ENCODE measurements around the gene ZNF516. TPM values are rescaled to one million over a fixed set of nuclear protein-coding genes. Genes with fewer than 3 reads are reported as not detected.

The ZNF516 gene
- total RNA-seq, 1 experiment from 2014 or later: 25.5 TPM

DNA sequence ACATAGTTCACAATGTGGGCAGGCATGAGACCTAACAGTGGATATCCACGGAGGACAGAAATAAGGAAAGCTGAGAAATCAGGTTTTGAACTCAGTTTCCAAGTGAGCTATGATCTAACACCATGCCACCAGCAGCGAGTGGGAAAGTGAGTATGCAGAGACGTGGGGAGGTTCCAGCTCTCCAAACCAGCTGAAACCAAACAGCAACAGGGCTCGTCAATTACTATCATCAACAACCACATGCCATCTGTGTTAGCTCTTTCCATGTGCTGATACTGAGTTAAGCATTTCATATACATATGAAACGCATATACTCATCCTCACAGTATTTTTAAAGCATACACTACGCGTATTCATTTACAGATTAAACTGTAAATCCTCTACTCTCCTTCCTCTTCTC, 172.4 kb downstream of the ZNF516 start:
- DNase-seq: no peak
- H3K27ac Mint-ChIP-seq (ENCODE audit: unreplicated experiment): no peak overlapping the region
- no peaks in the 10 kb centered on the region for H3K9me3 ChIP-seq
- H3K36me3 ChIP-seq (ENCODE audit: control insufficient read depth, insufficient read depth, low read length): no peaks in the 10 kb centered on the region
- no peaks in the 10 kb centered on the region for H3K4me1 ChIP-seq
- H3K4me1 Mint-ChIP-seq (ENCODE audit: low read depth, unreplicated experiment): no peaks in the 10 kb centered on the region
- H3K9me3 Mint-ChIP-seq (ENCODE audit: unreplicated experiment): no peaks in the 10 kb centered on the region
- no peaks in the 10 kb centered on the region for H3K36me3 Mint-ChIP-seq (ENCODE audit: insufficient read depth, unreplicated experiment)
- no peaks in the 10 kb centered on the region for H3K27me3 ChIP-seq (replicated peaks; ENCODE audit: control insufficient read depth, insufficient read depth, low read length)
- ChIA-PET CTCF (no interaction called here), POLR2A (no interaction called here)
- BruUV-seq (replicated peaks): no TSS peak
- TF ChIP-seq, protein P1, sequence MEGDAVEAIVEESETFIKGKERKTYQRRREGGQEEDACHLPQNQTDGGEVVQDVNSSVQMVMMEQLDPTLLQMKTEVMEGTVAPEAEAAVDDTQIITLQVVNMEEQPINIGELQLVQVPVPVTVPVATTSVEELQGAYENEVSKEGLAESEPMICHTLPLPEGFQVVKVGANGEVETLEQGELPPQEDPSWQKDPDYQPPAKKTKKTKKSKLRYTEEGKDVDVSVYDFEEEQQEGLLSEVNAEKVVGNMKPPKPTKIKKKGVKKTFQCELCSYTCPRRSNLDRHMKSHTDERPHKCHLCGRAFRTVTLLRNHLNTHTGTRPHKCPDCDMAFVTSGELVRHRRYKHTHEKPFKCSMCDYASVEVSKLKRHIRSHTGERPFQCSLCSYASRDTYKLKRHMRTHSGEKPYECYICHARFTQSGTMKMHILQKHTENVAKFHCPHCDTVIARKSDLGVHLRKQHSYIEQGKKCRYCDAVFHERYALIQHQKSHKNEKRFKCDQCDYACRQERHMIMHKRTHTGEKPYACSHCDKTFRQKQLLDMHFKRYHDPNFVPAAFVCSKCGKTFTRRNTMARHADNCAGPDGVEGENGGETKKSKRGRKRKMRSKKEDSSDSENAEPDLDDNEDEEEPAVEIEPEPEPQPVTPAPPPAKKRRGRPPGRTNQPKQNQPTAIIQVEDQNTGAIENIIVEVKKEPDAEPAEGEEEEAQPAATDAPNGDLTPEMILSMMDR (IDR thresholded peaks at IDR 0.05; ENCODE audit: insufficient read depth in 1 of 2, low read depth in 1 of 2, low read length in 1 of 2, severe bottlenecking in 1 of 2, unreplicated experiment in 1 of 2): no peak
- H3K4me3 Mint-ChIP-seq (ENCODE audit: unreplicated experiment): no peak overlapping the region
- intact Hi-C loops (cut with micrococcal nuclease; ENCODE audit: unreplicated experiment): no loop called here
- H3K27me3 Mint-ChIP-seq (ENCODE audit: insufficient read depth, unreplicated experiment): no peaks in the 10 kb centered on the region
- H3K4me3 ChIP-seq (ENCODE audit: low read depth, low read length): no peak overlapping the region

DNA sequence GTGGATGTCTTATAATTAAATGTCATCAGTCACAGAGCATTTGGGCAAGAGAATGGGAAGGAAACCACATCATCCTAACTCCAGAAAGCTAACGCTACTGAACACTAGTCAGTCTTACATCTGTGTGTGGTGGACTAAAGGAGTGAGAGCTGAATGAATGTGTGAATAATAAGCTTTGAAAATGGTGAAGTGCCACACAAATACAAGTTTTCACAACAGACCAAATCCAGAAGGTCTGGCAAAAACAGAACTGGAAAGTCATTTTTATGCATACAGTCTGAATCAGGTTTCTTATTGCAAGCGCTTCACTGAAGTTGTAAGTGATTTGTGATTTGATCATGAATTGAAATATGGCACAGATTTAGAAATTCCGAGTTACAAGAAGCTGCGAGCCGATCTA, 175.7 kb downstream of the ZNF516 start:
- Histone ChIP-seq H3K36me3 (ENCODE audit: control insufficient read depth, insufficient read depth, low read length) (no peaks in the 10 kb centered on the region), H3K4me3 (ENCODE audit: low read depth, low read length) (no peak overlapping the region), H3K9me3 (no peaks in the 10 kb centered on the region), H3K27me3 (replicated peaks; ENCODE audit: control insufficient read depth, insufficient read depth, low read length) (no peaks in the 10 kb centered on the region), H3K4me1 (no peaks in the 10 kb centered on the region)
- no peaks in the 10 kb centered on the region for H3K36me3 Mint-ChIP-seq (ENCODE audit: insufficient read depth, unreplicated experiment)
- no peaks in the 10 kb centered on the region for H3K27me3 Mint-ChIP-seq (ENCODE audit: insufficient read depth, unreplicated experiment)
- H3K27ac Mint-ChIP-seq (ENCODE audit: unreplicated experiment): no peak overlapping the region
- ChIA-PET POLR2A (no interaction called here), CTCF (no interaction called here)
- intact Hi-C loops (cut with micrococcal nuclease; ENCODE audit: unreplicated experiment): no loop called here
- H3K9me3 Mint-ChIP-seq (ENCODE audit: unreplicated experiment): no peaks in the 10 kb centered on the region
- no peak overlapping the region for H3K4me3 Mint-ChIP-seq (ENCODE audit: unreplicated experiment)
- TF ChIP-seq, protein P1 (IDR thresholded peaks at IDR 0.05; ENCODE audit: insufficient read depth in 1 of 2, low read depth in 1 of 2, low read length in 1 of 2, severe bottlenecking in 1 of 2, unreplicated experiment in 1 of 2): no peak
- no peaks in the 10 kb centered on the region for H3K4me1 Mint-ChIP-seq (ENCODE audit: low read depth, unreplicated experiment)
- BruUV-seq (replicated peaks): no TSS peak
- DNase-seq: no peak

DNA sequence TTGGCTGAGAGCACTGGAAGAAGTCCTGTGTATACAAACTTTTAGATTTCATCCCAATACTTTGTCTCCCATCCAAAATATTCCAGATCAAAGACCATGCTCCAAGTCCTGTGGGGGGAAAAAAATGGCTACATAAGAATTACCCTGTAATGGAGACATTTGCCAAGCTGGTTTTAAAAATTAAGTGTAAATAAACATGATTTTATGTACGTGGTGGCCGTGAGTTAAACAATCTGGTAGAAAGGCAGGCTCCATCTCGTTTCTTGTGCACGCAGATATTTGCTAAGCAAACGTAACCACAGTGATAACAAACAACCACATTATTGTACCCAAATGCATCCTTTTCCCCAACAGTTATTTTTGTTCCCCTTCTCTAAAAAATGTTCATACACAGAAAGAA, 176.4 kb downstream of the ZNF516 start:
- Histone ChIP-seq H3K36me3 (ENCODE audit: control insufficient read depth, insufficient read depth, low read length) (no peaks in the 10 kb centered on the region), H3K4me3 (ENCODE audit: low read depth, low read length) (no peak overlapping the region), H3K27me3 (replicated peaks; ENCODE audit: control insufficient read depth, insufficient read depth, low read length) (no peaks in the 10 kb centered on the region), H3K4me1 (no peaks in the 10 kb centered on the region), H3K9me3 (no peaks in the 10 kb centered on the region)
- no peak overlapping the region for H3K27ac Mint-ChIP-seq (ENCODE audit: unreplicated experiment)
- BruUV-seq (replicated peaks): no TSS peak
- no peak for DNase-seq
- no peaks in the 10 kb centered on the region for H3K9me3 Mint-ChIP-seq (ENCODE audit: unreplicated experiment)
- TF ChIP-seq, protein P1 (IDR thresholded peaks at IDR 0.05; ENCODE audit: insufficient read depth in 1 of 2, low read depth in 1 of 2, low read length in 1 of 2, severe bottlenecking in 1 of 2, unreplicated experiment in 1 of 2): no peak
- POLR2A ChIA-PET: no interaction called here
- H3K4me3 Mint-ChIP-seq (ENCODE audit: unreplicated experiment): no peak overlapping the region
- no peaks in the 10 kb centered on the region for H3K27me3 Mint-ChIP-seq (ENCODE audit: insufficient read depth, unreplicated experiment)
- no peaks in the 10 kb centered on the region for H3K36me3 Mint-ChIP-seq (ENCODE audit: insufficient read depth, unreplicated experiment)
- intact Hi-C loops (cut with micrococcal nuclease; ENCODE audit: unreplicated experiment): no loop called here
- CTCF ChIA-PET: no interaction called here
- no peaks in the 10 kb centered on the region for H3K4me1 Mint-ChIP-seq (ENCODE audit: low read depth, unreplicated experiment)

All from Caco-2 (cell line).